Peyer's patch (tissue), 4 donors: ENCODE results near the gene CDKN1C.

Experiments used
- CTCF ChIP-seq, 6 experiments: fragments of 450-650 bp in 4 of 6; fragments of 200-600 bp in 2 of 6; sonication (generic) in 1 of 6; IDR thresholded peaks; one replicate each; pipeline ENCODE4 v1.5.1; 2017 to 2019; ENCODE audit warnings: antibody characterized with exemption in 6 of 6, mild to moderate bottlenecking in 3 of 6, moderate library complexity in 1 of 6
- POLR2A ChIP-seq, 2 donors: fragments of 450-650 bp; IDR thresholded peaks; one replicate each; pipeline ENCODE4 v1.5.1; 2017; ENCODE audit warnings: antibody characterized with exemption in 2 of 2, mild to moderate bottlenecking in 2 of 2, moderate library complexity in 2 of 2

GRCh38 chr11:2915473-2915872 is 29.9 kb upstream of the CDKN1C start:
- TF ChIP-seq CTCF (IDR thresholded peaks at IDR 0.05) (no peak), POLR2A (IDR thresholded peaks at IDR 0.05) (no peak)
